NCI-H2196 treated with DMSO at 0.1 percent for 48 hours (cell line): ENCODE results near the gene DNAH1.
"Not testable (repeated sequence)": the region's sequence is repeated elsewhere in the genome, so short reads cannot be mapped to it uniquely, and the experiment has no call there.

Experiments used
- DNase-seq: peaks from one replicate; lab custom pipeline; 2025; ENCODE audit not compliant: unreplicated experiment; lab: John Stamatoyannopoulos, UW

DNAH1 gene

GRCh38 chr3:52331906-52332305 is 15.8 kb downstream of the DNAH1 start:
- DNase-seq: no peak

DNA sequence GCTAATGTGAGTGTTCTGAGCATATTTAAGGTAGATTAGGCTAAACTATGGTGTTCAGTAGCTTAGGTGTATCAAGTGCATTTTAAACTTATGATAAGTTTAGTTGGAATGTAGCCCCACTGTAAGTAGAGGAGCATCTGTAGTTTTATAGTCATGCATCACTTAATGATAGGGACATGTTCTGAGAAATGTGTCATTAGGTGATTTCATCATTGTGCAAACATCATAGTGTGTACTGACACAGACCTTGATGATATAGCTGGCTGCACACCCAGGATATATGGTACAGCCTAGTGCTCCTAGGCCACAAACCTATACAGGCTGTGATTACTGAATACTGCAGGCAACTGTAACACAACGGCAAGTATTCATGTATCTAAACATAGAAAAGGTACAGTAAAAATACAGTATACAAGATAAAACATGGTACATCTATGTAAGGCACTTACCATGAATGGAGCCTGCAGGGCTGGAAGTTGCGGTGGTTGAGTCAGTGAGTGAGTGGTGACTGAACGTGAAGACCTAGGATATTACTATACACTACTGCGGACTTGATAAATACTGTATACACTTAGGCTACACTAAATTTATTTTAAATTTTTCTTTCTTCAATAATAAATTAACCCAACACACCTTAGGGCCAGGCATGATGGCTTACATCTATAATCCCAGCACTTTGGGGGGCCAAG is 17.9 kb downstream of the DNAH1 start:
- DNase-seq: no peak

DNA sequence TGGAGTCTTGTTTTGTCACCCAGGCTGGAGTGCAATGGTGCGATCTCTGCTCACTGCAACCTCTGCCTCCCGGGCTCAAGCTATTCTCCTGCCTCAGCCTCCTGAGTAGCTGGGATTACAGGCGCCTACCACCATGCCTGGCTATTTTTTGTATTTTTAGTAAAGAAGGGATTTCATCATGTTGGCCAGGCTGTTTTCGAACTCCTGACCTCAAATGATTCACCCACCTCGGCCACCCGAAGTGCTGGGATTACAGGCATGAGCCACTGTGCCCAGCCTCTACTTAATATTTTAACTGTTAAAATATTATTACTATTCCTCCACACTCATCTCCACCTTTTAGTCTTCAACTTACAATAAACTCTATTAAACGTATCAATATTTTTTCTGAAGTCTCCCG is 22.0 kb downstream of the DNAH1 start:
- DNase-seq: not testable (repeated sequence)

DNA sequence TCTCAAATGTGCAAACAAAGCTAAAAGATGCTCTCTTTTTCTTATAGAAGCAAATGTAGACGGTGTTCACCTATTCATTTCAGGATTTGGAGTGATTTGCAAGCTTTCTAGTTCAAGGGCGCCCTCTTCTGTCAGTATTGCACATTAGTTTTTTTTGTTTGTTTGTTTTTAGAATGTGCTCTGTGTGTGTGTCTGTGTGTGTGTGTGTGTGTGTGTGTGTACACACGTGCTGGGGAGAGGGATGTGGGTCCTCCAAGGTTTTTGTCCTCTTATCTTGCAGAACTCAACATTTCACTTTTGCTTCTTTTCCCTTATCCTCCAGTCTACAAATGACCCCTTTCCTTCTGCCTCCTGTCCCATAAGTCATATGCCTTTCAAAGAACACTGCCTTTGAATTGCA is 23.5 kb downstream of the DNAH1 start:
- DNase-seq: peak; percentile 55

DNA sequence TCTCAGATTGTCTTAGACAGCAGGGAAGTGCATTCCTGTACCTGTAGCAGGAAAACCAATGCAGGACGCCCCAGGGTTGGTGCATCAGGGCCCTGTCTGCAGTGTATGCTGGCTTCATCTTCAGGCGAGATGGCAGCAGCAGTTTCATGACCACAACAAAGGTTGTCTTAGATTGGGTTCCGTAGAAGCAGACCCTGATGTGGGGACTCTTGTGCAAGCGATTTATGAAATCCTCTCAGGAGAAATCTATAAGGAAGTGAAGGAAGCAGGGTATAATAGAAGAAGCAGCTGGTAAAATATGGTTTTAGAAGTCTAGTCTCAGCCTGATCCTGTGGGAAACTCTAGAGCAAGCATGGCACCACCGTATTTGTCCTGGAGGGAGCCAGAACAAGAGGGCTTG is 25.0 kb downstream of the DNAH1 start:
- no peak for DNase-seq

DNA sequence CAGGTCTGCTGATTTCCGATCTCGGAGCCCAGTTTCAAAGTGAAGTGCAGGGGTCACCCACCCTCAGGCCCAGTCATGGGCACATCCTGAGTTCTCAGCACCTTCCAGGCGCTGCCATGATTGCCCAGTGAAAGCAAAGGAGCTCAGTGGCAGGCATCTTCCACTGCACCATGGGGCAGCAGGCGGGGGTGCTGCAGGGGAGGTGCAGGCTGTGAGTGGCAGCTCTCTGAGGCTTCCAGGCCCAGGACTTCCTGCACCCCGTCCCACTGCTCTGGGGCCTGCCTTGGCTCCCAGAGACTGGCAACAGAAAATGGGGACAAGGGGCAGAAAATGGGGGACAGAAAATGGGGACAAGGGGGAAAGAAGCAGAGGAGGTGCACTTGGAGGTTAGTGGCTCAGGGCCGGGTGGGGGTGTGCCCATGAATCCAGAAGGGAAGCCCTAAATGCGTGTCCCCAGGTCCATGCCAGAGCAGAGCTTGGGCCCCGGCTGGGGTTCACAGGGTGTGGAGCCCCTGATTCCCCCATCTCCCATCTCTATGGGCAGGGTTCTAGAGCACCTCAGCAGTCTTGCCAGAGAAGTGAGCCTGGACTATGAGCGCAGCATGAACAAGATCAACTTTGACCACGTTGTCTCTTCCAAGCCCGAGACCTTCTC is 28.0 kb downstream of the DNAH1 start:
- DNase-seq: no peak

DNA sequence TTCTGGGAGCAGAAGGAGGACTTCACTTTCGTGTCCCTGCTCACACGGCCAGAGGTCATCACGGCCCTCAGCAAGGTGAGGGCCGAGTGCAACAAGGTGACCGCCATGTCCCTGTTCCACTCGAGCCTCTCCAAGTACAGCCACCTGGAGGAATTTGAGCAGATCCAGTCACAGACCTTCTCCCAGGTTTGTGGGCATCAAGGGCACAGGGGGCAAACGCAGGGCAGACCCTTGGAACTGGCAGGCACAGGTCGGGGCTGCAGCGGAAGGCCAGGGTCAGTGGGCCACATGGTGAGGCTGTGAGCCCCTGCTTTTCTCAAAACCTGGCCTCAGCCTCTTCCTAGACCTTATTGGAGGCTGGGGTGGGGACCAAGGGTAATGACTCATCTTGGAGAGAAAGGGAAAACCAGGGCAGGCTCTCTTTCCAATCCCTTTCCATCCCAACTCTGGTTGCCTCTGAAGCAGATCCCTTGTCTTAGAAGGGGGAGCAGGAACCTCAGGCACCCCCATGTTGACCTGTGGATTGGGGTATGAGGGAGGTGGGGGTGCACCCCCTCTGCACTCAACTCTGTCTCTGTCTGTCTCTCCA is 29.5 kb downstream of the DNAH1 start:
- DNase-seq: no peak

- no peak for DNase-seq
Observed at GRCh38 chr3:52346623-52347530, 30.8 kb downstream of the DNAH1 start.

DNA sequence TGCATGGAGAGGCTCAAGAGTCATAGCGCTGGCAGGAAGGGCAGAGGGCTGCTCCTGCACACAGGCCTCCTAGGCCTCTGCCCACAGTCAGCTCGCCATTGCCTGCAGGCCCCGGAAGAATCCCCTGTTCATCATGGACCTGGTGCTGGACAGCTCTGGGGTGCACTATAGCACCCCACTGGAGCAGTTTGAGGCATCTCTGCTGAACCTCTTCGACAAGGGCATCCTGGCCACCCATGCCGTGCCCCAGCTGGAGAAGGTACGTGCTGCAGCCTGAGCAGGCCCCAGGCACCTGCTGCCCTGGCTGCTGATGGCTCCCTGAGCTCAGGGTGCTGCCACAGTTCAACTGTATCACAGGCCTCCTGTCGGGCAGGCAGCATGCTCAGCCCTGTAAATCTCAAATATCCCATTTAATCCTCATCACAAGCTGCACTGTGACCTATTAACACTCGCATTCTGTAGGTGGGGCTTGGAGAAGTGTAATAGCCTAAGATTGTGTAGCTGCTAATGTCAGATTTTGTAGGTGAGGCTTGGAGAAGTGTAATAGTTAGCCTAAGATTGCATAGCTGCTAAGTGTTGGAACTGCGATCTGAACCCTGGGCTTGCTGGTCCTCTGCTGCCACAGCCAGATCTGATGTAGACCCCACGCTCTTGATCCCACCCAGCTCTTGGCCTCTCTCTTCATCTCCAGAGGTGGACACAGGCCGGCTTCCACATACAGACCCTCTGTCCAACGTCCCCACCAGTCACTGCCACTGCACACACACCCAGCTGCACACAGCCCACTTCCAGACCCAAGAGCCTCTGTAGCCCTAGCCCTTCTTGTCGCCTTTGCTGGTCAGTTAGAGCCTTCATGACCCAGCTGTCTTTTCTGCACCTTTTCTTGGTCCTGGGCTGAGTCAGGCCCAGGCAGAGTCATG is 31.9 kb downstream of the DNAH1 start:
- no peak for DNase-seq

- no peak for DNase-seq
Observed at GRCh38 chr3:52349131-52349530, 33.0 kb downstream of the DNAH1 start.

DNA sequence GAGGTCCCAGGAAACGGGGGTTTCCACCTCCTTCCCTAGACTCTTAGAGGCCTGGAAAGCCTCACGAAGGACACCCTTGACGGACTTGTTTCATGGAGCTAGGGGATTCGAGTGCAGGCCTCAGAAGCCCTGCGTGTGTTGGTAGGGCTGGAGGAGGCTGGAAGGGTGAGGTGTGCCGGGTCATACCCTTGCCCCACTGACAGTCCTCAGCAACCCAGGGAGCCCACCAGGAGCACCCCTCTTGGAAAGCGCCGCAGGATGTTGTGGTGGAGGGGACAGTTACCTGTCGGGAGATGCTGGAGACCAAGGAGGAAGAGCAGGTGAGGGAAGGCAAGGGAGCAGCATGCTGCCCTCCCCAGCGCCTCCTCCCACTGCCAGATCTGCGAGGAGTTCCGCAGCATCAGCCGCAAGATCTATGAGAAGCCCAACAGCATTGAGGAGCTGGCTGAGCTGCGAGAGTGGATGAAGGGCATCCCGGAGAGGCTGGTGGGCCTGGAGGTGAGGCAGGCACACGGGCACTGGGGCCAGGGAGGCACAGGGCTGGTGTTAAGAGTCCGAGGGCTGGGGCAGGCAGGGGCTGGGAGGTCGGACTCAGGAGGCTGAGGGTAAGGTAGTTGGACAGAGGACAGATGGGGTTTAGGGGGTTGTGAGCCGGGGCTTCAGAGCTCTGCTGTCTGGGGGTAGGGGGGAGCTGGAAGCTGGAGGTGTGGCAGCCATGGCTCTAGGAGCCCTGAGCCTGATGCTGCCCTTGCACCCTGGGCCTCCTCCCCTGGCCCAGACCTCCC is 33.7 kb downstream of the DNAH1 start:
- DNase-seq: no peak

DNA sequence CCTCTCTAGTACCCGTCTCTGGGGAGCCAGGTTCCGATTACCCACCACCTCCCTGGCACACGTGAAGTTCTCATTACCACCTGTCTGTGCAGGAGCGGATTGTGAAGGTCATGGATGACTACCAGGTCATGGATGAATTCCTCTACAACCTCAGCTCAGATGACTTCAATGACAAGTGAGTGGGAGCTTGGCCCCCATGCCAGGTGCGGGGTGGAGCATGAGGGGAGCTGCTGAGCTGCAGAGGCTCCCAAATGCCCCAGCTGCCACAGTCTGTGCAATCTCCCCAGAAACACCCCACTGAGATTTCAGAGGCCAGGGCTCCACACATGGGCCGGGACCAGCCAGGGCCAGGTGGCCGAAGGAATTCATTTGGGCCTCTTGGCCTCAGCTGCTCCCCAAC is 34.3 kb downstream of the DNAH1 start:
- DNase-seq: no peak

- DNase-seq: no peak
Observed at GRCh38 chr3:52350981-52351761, 35.1 kb downstream of the DNAH1 start.

GRCh38 chr3:52351762-52352368 is 35.7 kb downstream of the DNAH1 start:
- no peak for DNase-seq

- no peak for DNase-seq
Observed at GRCh38 chr3:52352566-52352965, 36.4 kb downstream of the DNAH1 start.

DNA sequence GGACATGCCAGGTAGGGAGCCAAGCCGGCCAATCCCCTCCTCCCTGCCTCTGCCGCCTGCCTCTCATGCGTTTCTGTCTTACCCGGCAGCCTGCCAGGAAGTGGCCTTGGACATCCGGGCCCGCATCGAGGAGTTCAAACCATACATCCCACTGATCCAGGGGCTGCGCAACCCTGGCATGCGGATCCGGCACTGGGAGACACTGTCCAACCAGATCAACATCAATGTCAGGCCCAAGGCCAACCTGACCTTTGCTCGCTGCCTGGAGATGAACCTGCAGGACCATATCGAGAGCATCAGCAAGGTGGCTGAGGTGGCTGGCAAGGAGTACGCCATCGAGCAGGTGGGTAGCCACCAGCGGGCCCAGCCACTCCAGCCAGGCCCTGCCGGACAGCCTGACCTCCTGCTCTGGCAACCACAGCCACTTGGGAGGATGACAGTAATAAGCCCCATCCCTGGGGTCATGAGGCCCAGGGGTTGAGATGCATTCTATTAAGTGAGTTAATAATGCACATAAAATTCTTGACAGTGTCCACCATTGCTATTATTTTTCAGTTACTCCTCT is 37.3 kb downstream of the DNAH1 start:
- no peak for DNase-seq

DNA sequence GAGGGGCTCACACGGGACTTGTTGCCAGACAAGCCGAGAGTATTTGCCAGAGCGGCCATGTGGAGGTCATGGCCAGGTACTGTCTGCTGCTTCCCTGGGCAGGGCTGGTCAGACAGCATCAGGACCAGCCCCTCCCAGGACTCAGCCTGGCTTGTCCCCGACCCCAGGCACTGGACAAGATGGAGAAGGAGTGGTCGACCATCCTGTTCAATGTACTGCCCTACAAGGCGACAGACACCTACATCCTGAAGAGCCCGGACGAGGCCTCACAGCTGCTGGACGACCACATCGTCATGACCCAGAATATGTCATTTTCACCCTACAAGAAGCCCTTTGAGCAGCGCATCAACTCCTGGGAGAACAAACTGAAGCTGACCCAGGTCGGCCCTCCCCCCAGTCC is 38.6 kb downstream of the DNAH1 start:
- DNase-seq: no peak

DNA sequence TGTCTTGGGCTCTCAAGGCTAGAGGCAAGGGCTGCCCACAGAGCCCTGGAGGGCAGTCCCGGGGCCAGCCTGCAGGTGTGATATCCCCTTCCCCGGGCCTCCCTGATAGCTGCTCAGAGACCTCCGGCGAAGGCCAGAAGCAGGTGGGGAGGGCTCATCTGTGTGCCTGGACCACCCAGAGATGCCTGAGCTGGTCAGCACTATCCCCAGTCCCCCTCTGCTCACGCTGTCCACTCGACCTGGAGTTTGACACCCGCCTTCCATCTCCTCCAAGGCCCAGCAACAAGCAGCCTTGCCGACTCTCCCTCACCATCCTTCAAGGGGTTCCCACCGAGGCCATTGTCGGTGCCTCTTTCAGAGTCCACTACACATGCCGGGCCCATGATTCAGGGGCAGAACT is 39.4 kb downstream of the DNAH1 start:
- DNase-seq: no peak
